Measurements from ENCODE around the gene RAPGEFL1.
"Not testable (repeated sequence)": the region's sequence is repeated elsewhere in the genome, so short reads cannot be mapped to it uniquely, and the experiment has no call there.

RAPGEFL1 gene

DNA sequence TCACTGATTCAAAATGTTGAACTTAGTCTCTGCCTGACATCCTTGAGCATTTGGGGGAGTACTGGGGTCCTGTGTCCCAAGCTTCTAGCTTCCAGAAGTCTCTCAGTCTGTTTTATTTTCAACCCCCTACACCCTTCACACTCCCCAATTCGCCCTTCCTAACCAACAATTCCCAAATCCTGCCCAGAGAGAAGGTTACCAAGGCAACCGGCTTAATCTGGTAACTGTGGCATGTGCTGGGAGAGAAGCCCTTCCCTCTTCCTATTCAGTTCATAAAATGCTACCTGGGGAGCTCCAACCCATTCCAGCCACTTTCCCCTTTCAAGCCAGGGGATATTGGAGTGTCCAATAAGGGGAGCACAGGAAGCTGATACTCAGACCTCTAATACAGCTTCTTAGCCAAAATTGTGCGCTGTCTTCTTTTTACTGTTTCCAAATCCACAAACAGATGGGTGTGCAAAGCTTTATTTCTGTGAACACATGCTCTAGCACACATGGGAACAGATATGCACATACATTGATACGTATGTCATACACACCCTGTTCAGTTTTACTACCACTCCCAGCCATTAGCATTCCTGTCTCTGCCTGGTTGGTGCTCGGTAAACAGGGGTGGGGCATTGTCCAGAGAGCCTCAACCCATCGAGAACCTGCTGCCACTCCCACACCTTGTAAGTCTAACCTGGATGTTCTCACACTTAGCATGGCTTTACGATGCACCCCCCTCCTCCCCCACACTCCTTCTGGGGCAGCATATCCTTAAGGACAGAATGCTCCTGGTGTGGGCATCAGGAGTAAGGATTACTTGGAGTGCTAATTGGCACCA, 1.1 kb upstream of the RAPGEFL1 start:
- no peak for DNase-seq

DNA sequence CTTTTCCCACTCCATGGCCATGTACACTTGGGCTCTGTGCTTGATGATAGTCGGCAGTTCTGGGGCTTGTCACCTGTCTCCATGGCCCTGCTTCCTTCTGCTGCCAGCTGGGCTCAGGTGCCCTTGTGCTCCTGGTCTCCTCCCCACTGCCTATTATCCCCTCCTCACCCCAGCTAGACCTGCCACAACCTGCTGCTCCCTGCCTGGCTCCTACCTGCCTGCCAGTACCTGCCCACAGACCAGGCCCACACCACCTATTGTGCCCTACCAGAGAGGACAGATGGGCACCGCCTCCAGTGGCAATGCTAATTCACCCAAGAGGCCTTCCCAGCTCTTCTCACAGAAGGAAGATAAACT, 538 bp upstream of the RAPGEFL1 start:
- DNase-seq: no peak

DNA sequence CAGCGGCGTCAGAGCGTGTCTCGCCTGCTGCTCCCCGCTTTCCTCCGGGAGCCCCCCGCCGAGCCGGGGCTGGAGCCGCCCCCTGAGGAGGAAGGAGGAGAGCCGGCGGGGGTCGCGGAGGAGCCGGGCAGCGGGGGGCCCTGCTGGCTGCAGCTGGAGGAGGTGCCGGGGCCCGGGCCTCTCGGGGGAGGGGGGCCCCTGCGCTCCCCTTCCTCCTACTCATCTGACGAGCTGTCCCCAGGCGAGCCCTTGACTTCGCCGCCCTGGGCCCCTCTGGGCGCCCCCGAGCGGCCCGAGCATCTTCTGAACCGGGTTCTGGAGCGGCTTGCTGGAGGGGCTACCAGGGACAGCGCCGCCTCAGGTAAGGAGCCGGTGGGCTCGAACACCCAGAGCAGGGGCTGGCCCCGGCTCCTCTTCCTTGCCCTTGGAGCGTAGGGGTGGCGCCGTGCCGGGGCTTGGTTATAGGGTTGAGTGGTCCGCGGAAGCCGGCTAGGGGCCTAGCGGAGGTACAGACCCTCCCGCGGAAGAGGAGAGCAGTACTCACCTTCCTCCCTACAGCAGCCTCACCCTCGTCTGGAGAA, 841 bp downstream of the RAPGEFL1 start:
- DNase-seq: no peak

DNA sequence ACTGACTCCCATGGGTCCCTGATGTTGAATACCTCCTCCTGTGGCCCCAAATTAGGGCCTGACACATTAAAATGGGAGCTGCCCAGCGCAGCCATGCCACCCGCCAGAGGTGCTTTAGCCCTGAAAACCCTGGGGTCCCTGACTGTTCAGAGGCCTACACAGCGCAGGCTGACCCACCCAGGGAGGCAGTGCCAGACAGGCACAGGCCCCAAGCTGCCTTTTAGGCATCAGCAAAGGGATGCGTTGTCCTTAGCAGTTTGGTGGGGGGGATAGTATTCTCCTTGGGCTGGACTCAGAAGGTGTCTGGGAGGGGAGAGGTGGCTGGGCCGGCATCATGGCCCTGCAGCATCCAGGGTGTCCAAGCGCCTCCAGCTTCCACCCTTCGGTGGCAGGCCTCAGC, 1.4 kb downstream of the RAPGEFL1 start:
- DNase-seq: no peak

DNA sequence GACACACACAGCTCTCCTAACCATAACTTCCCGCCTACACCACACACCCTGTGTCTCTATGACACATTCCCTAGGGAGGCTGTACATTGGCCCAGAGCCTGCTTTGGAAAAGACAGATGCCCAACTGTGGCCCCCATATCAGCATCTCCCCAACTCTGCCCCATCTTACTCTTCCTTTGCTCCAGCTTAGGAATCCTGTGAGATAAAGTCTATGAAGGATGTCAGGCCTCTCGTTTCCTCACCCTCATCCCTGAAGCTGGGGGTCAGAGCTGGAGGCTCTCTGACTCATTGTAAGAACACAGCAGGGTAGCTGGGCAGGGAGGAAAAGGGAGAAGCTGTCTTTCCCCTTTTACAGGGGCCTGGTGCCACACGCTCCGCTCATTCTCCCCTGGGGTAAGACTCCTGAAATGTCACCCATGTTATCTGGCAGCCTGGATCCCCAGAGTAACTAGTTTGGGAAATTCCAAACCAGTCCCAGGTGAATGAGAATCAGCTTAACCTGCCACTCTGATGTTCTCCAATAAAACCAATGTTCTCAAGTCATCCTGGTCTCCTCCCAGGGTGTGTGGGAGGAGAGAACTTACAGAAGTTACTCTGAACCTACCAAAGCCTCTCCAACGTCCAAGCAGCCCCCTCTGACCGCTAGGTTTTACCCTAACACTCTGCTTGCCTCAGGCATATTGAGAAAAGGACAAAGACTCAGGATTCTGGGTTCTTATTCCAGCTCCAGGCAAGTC, 2.8 kb downstream of the RAPGEFL1 start:
- no peak for DNase-seq

DNA sequence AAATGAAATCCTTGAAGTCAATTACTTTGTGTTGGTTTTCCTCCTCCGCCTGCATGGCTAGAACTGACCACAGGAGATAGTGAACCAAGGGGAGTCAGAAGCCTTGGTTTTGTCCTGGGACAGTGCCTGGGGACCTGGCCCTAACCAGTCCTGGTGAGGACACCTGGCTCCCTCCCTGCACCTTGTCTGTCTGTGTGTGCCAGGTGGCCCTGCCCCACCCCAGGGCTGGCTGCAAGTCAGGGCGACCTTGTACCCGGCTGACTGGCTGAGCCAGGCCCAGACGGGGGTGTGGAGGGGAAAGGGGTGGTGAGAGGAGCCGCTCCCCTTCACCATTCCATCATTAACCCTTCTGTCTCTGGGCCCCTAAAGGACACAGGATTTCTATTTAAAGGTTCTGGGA, 3.4 kb downstream of the RAPGEFL1 start:
- DNase-seq: no peak

DNA sequence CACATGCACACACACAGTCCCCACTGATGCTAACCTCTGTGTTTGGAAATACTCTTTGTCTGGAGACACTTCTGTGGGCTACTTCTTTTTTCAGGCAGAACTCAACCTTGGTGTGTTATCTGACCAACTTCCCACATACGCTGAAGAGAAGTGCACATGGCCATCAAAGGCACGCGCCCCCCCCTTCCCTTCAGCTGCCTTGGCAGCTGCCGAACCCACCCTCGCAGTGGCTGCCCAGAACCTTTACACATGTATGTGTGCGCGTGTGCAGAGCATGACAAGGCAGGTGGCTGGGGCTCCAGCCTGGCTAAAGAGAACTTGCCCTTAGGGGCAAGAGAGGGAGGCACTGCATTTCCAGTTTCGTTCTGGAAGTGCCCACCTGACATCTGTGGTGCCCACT, 3.9 kb downstream of the RAPGEFL1 start:
- no peak for DNase-seq

DNA sequence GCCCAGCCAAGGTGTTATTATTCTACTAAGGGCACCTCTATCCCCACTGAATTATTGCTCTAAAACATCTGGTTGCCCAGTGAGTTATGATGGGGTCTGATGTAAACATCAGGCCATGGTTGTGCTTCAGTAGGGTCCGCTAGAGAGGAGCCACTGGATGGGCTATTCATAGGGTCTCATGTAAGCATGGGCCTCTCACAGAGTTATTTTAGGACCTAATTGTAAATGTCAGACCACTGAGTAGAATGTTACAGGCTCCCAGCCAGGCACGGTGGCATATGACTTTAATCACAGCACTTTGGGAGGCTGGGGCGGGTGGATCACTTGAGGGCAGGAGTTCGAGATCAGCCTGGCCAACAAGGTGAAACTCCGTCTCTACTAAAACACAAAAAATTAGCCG, 5.3 kb downstream of the RAPGEFL1 start:
- no peak for DNase-seq

DNA sequence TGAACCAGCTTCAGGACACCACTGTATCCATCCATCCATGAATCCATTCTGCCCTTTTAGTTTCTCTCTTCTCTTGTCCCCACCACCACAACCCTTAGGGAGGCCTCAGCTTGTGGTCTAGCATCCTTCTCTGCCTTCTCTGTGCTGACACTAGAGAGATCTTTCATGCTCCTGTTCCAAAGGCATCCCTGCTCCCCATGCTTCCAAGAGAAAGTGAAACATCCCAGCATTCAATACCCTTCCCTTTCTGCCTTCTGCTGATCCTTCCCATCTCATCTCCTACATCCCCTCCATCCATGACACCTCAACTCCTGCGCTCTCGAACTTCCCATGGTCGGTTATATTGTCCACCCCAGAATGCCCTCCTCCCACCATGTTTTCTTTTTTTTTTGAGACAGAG, 10.0 kb downstream of the RAPGEFL1 start:
- DNase-seq: no peak

DNA sequence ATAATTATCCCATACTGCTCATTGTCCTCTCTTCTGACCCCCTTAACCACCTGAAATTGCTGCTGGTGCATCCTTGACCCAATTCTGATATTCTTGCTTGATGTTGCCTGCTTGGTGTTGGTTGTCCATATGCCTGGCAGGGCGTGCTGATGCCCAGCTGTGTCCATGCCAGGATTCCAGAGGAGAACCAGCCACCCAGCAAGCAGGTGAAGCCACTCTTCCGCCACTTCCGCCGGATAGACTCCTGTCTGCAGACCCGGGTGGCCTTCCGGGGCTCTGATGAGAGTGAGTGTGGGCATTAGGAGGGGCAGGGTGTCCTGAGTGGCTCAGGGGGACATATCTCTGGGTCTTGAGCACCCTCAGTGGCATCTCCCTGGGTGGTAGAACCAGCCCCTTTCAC, 11.4 kb downstream of the RAPGEFL1 start:
- DNase-seq: no peak

DNA sequence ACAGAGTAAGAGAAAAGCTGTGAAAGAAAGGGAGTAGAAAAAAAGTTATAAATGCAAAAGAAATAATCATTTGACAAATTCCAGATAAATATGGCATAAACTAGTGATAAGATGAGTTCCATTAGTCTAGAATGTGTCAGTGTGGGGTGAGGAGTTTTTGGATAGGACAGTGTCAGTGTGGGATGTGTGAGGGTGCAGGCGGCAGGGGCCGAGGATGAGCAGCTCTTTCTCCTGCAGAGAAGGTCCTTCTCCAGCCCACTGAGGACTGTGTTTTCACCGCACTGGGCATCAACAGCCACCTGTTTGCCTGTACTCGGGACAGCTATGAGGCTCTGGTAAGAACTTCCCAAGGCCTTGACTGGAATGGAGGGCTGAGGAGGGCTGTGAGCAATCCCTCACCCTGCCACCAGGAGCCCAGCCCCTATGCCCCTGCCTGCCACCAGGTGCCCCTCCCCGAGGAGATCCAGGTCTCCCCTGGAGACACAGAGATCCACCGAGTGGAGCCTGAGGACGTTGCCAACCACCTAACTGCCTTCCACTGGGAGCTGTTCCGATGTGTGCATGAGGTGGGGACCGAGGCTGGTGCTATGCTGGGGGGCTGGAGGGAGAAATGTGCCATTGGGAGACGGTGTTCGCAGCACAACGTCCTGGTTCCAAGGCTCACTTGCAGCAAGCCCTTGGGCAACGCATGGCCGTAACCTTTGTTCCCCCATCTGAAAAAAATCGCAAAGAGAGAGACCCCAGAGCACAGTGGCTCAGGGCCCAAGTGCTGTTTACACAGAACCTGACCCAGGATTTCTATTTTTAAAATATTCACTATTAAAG, 13.1 kb downstream of the RAPGEFL1 start:
- DNase-seq: no peak

DNA sequence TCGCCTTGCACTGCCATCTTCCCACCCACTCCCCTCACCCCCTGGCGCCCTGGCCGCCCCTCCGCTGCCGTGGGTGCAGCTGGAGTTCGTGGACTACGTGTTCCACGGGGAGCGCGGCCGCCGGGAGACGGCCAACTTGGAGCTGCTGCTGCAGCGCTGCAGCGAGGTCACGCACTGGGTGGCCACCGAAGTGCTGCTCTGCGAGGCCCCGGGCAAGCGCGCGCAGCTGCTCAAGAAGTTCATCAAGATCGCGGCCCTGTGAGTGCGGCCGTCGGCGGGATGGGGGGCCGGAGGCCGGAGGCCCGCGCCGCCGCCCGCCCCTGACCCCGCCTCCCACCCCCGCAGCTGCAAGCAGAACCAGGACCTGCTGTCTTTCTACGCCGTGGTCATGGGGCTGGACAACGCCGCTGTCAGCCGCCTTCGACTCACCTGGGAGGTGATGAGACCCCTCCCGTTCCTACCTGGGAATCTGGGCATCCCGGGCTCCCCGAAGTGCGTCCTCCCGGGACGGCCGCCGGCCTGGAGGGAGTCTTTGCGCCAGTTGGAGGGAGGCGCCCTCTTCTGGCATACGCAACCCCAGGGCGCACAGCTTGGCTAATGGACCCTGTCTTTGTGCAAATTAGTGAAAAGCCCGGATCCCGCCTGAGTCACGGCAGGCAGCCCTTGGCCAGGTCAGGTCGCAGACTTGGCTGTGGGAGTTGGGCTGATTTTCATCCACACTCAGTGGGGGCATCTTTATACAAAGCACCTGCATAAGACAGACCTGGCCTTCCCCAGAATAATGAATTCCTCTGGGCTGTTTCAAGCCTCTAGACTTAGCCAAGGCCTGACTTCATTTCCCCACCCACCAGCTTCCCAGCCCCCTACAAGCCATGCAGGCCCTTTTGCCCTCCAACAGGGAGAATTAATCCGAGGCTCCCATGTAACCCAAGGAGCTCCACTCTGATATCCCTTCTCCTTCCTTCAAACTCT, 14.3 kb downstream of the RAPGEFL1 start:
- DNase-seq: peak; percentile 87

DNA sequence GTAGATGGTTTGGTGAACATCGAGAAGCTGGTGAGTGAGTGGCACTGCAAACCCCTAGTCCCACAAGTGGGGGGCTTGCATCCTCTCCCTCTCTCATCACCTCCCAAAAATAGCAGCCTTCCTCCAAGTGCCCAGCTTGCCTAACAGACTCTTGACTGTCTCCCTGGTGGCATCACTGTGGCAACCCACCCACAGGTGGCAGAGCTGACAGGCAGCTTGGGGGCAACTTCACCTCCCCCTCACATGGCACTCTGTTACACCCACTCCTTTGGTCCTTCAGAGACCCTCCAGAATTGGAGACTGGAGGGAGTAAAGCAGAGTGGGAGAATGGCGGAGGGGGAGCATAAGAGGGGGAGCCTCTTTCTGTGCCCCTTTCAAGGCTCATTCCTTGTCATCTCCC, 15.7 kb downstream of the RAPGEFL1 start:
- no peak for DNase-seq

DNA sequence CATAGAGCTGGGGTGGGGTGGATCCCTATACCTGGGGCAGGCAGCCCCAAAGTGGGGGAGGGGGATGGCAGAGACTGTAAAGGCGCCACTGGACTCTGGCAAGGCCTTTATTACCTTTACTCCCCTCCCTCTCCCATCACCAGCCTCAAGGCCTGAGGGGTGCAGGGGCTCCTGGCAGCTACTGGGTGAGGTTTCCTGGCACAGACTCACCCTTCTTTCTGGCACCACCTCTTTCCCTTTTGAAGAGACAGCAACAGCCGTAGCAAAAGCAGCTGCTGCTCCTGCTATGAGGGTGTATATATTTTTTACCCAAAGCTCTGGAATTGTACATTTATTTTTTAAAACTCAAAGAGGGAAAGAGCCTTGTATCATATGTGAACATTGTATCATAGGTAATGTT, 17.6 kb downstream of the RAPGEFL1 start:
- no peak for DNase-seq

DNA sequence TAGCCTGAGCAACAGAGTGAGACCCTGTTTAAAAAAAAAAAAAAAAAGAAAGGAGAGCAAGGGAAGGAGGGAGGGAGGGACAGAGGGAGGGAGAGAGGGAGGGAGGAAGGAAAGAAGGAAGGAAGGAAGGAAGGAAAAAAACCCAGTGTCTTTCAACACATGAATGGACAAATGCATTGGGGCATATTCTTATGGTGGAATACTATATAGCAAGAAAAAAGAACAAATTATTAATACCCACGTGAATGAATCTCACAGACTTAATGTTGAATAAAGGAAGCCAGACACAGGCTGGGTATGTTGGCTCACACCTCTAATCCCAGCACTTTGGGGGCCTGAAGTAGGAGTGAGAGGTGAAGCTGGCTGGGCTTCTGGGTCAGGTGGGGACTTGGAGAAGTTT, 20.3 kb downstream of the RAPGEFL1 start:
- no peak for DNase-seq

DNA sequence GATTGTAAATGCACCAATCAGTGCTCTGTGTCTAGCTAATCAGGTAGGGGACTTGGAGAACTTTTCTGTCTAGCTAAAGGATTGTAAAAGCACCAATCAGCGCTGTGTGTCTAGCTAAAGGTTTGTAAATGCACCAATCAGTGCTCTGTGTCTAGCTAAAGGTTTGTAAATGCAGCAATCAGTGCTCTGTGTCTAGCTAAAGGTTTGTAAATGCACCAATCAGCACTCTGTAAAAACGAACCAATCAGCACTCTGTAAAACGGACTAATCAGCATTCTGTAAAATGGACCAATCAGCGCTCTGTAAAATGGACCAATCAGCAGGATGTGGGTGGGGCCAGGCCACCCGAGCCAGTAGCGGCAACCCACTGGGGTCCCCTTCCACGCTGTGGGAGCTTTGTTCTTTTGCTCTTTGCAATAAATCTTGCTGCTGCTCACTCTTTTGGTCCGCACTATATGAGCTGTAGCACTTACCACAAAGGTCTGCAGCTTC, 20.7 kb downstream of the RAPGEFL1 start:
- DNase-seq: peak; percentile 66

DNA sequence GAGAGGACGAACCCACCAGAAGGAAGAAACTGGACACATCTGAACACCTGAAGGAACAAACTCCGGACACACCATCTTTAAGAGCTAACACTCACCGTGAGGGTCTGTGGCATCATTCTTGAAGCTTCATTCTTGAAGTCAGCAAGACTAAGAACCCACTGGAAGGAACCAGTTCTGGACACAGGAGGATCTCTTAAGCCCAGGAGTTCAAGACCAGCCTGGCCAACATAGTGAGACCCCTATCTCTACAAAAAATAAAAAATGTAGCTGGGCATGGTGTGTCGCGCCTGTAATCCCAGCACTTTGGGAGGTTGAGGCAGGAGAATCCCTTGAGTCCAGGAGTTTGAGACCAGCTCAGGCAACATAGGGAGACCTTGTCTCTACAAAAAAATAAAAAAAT, 21.3 kb downstream of the RAPGEFL1 start:
- DNase-seq: no peak

DNA sequence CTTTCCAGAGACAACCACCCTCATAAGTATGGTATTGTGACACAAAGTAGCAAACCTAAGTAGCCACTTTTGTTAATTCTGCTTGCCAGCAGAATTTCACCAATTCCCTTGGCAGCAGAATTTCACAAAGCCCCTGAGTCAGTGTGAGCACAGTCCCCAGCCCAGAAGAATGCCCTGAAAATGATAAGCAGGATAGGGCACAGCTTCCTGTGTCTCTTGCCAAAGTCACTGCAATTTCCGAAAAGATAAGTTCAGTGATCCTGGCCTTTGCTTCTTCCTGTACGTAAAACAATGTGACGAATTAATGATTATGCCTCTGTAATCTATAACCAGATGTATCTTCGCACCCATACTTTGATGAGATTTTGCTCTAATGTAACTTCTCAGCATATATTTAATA, 25.9 kb downstream of the RAPGEFL1 start:
- DNase-seq: no peak

DNA sequence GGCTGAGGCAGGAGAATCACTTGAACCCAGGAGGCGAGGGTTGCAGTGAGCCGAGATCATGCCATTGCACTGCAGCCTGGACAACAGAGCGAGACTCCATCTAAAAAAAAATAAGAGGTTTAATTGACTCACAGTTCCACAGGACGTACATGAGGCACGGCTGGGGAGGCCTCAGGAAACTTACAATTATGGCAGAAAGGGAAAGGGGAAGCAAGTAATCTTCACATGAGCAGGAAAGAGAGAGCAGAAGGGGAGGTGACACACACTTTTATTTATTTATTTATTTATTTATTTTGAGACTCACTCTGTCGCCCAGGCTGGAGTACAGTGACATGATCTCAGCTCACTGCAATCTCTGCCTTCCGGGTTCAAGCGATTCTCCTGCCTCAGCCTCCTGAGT, 28.9 kb downstream of the RAPGEFL1 start:
- not testable (repeated sequence) for DNase-seq

DNA sequence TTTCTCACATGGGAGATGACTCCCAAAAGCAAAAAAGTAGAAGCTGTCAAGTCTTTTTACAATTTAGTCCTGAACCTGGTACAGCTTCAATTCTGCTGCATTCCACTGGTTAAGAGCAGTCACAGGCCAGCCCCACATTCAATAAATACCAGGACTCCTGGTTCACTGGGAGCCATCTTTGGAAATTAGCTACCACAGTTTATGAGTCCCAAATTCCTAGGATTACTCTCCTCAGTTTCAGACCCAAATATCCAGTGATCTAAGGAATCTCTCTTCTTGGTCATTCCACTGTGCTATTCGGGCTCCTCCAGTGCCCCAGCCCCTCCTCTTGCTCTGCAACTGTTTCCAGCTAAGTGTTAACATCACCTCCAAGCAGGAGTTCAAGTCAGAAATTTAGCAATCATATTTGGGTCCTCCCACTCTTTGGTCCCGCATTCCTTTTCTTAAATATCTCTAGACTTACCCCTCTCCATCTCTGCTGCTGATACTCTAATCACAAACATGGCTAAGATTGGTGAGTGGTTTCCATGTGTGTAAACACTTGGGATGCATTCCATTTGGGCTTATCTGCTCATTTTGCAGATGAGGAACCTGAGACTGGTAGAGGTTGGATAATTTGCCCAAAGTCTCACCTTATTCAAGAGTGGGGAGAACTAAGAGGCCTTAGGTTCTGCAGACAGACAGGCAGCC, 32.3 kb downstream of the RAPGEFL1 start:
- DNase-seq: no peak

DNA sequence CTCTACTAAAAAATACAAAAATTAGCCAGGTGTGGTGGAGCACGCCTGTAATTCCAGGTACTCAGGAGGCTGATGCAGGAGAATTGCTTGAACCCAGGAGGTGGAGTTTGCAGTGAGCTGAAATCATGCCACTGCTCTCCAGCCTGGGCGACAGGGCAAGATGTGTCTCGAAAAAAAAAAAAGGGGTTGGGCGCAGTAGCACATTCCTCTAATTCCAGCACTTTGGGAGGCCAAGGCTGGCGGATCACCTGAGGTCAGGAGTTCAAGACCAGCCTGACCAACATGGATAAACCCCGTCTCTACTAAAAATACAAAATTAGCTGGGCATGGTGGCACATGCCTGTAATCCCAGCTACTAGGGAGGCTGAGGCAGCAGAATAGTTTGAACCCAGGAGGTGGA, 36.6 kb downstream of the RAPGEFL1 start:
- DNase-seq: not testable (repeated sequence)

Measured in activated CD8-positive, alpha-beta memory T cell treated with anti-CD3 and anti-CD28 coated beads for 24 hours (primary cell).